GM12878 (cell line): ENCODE results near the gene KDM4C. TPM values are rescaled to one million over a fixed set of nuclear protein-coding genes. Genes with fewer than 3 reads are reported as not detected.

Experiments used
- ASH2L ChIP-seq: fragments of 300-600, 200-600 bp; sonication (generic); IDR thresholded peaks from 2 replicates; pipeline ENCODE4 v1.6.1; 2017; ENCODE audit warnings: low read depth, mild to moderate bottlenecking, borderline replicate concordance
- ATF7 ChIP-seq: fragments of 450-650 bp; IDR thresholded peaks from 2 replicates; pipeline ENCODE4 v1.6.1; 2016; ENCODE audit warnings: low read depth, mild to moderate bottlenecking
- BACH1 ChIP-seq: fragments of 450-650 bp; IDR thresholded peaks from 2 replicates; pipeline ENCODE4 v1.6.1; 2017; ENCODE audit warnings: mild to moderate bottlenecking, borderline replicate concordance
- BRCA1 ChIP-seq: IDR thresholded peaks from 2 replicates; pipeline ENCODE4 v1.6.1; 2011; ENCODE audit warnings: low read depth, low read length, improper control_type of control experiment
- ETV6 ChIP-seq, 2 experiments: fragments of 450-650 bp in 1 of 2; IDR thresholded peaks in 1 of 2; conservative IDR thresholded peaks in 1 of 2; 2 replicates each; pipeline ENCODE4 v1.6.1; 2014; ENCODE audit warnings: antibody characterized with exemption in 1 of 2, borderline replicate concordance in 1 of 2, low read depth in 1 of 2, mild to moderate bottlenecking in 1 of 2, moderate library complexity in 1 of 2
- HDAC6 ChIP-seq: fragments of 200-600 bp; sonication (generic); IDR thresholded peaks from one replicate; pipeline ENCODE4 v1.8.0; 2017; ENCODE audit warnings: antibody characterized with exemption; ENCODE audit not compliant: unreplicated experiment
- IRF4 ChIP-seq: IDR thresholded peaks from 2 replicates; pipeline ENCODE4 v1.6.1; 2011; ENCODE audit warnings: low read depth, low read length
- MAX ChIP-seq: IDR thresholded peaks from 2 replicates; pipeline ENCODE4 v1.6.1; 2012; ENCODE audit warnings: low read depth, low read length, improper control_type of control experiment
- MEF2A ChIP-seq: IDR thresholded peaks from 2 replicates; pipeline ENCODE4 v1.6.1; 2011; ENCODE audit warnings: low read depth, mild to moderate bottlenecking, low read length, moderate library complexity; ENCODE audit not compliant: insufficient read depth
- MXI1 ChIP-seq: fragments of 150-350 bp; IDR thresholded peaks from 2 replicates; pipeline ENCODE4 v1.6.1; 2011; ENCODE audit warnings: low read depth, mild to moderate bottlenecking, inconsistent platforms, low read length, improper control_type of control experiment
- NKRF ChIP-seq: fragments of 450-650 bp; conservative IDR thresholded peaks from 2 replicates; pipeline ENCODE4 v1.6.1; 2017; ENCODE audit warnings: mild to moderate bottlenecking, moderate library complexity
- PML ChIP-seq: IDR thresholded peaks from 2 replicates; pipeline ENCODE4 v1.6.1; 2012; ENCODE audit warnings: low read length, inconsistent platforms
- STAT1 ChIP-seq: fragments of 450-650 bp; conservative IDR thresholded peaks from 2 replicates; pipeline ENCODE4 v1.6.1; 2014; ENCODE audit warnings: antibody characterized with exemption, mild to moderate bottlenecking
- SUPT20H ChIP-seq: IDR thresholded peaks from 2 replicates; pipeline ENCODE4 v1.6.1; 2011; ENCODE audit warnings: low read depth, mild to moderate bottlenecking, low read length, moderate library complexity, borderline replicate concordance; ENCODE audit not compliant: control insufficient read depth
- TAF1 ChIP-seq: IDR thresholded peaks from 2 replicates; pipeline ENCODE4 v1.6.1; 2011; ENCODE audit warnings: mild to moderate bottlenecking, low read depth, low read length, borderline replicate concordance
- YY1 ChIP-seq: IDR thresholded peaks from 2 replicates; pipeline ENCODE4 v1.6.1; 2011; ENCODE audit warnings: low read depth, mild to moderate bottlenecking, low read length
- ZZZ3 ChIP-seq: IDR thresholded peaks from 2 replicates; pipeline ENCODE4 v1.6.1; 2011; ENCODE audit warnings: low read depth; ENCODE audit not compliant: control insufficient read depth, insufficient read length
- polyA plus RNA-seq, 11 experiments: library from polyadenylated mRNA; depleted of rRNA in 4 of 11; unstranded in 6 of 11; stranded (reverse) in 5 of 11; fragments of >200 nt; fragmentation: Nextera tagmentation in 4 of 11; fragmentation: Illumina TruSeq in 1 of 11; extraction: Ambion mirVana in 4 of 11; extraction: Trizol in 1 of 11; gene quantifications; 1 replicate in 1 of 11; 2 replicates in 10 of 11; pipeline versions ENCODE4 v1.2.1 to v1.2.3, GENCODE V29; 2011 to 2016; ENCODE audit warnings: inconsistent platforms in 2 of 11, missing spikeins in 2 of 11, low read depth in 1 of 11
- total RNA-seq, 4 experiments: library from RNA; depleted of rRNA in 3 of 4; stranded (reverse); fragments of >200 nt in 3 of 4; fragmentation: Illumina TruSeq in 1 of 4; extraction: Trizol in 1 of 4; gene quantifications; 2 replicates each; pipeline versions ENCODE4 v1.2.1 to v1.2.3, GENCODE V29; 2013 to 2021
- TF ChIP-seq, protein P1 (sequence below): fragments of 150-350 bp; IDR thresholded peaks from 2 replicates; pipeline ENCODE4 v1.6.1; 2016; ENCODE audit warnings: low read depth, low read length
- TF ChIP-seq, protein P2 (sequence below): IDR thresholded peaks from 2 replicates; pipeline ENCODE4 v1.6.1; 2011; ENCODE audit warnings: low read depth, mild to moderate bottlenecking, low read length, moderate library complexity, borderline replicate concordance; ENCODE audit errors: extremely low read depth
- TF ChIP-seq, protein P3 (sequence below): fragments of 450-650 bp; IDR thresholded peaks from 2 replicates; pipeline ENCODE4 v1.6.1; 2016; ENCODE audit warnings: mild to moderate bottlenecking
- TF ChIP-seq, protein P4 (sequence below): IDR thresholded peaks from 2 replicates; pipeline ENCODE4 v1.6.1; 2012; ENCODE audit warnings: low read length, inconsistent platforms

Gene KDM4C
- total and polyA plus RNA-seq, 10 of the 15 experiments (the other 5 are each of a cell fraction or from before 2014, with no cell fraction given), result 6.8 to 41.2 (median 20.1) TPM

DNA sequence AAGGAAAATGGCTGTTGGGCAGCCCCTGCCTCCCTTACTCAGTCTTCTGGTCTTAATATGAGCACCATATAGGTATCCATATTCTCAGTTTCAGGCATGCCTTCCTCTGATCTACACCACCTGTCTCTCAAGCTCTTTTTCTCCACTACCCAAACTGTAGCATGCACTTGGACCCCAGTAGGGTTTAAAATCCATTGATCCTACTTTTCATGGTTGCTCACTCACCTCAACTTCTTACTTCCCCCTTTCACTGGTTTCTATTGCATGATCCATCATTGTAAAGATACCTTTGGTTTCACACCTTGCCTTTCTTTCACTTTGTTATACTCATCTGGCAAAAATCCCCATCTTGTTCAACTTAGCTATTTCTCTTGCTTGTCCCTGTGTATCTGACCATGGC, 159.4 kb downstream of the KDM4C start (continued):
- TF ChIP-seq HDAC6 (no peak), TAF1 (no peak), ETV6 (conservative IDR thresholded peaks at IDR 0.05 in 1 of 2, IDR thresholded peaks at IDR 0.05 in 1 of 2; ENCODE audit: borderline replicate concordance in 1 of 2, low read depth in 1 of 2) (peak in 1 of 2 experiments; percentile 46; a peak in 2 of 4 replicates), NKRF (no peak), YY1 (no peak), BRCA1 (no peak), STAT1 (no peak), ZZZ3 (no peak), IRF4 (no peak), MAX (no peak), MEF2A (no peak), SUPT20H (no peak), BACH1 (no peak), ATF7 (peak; percentile 58), MXI1 (no peak), PML (no peak), ASH2L (no peak)
- TF ChIP-seq, protein P1, sequence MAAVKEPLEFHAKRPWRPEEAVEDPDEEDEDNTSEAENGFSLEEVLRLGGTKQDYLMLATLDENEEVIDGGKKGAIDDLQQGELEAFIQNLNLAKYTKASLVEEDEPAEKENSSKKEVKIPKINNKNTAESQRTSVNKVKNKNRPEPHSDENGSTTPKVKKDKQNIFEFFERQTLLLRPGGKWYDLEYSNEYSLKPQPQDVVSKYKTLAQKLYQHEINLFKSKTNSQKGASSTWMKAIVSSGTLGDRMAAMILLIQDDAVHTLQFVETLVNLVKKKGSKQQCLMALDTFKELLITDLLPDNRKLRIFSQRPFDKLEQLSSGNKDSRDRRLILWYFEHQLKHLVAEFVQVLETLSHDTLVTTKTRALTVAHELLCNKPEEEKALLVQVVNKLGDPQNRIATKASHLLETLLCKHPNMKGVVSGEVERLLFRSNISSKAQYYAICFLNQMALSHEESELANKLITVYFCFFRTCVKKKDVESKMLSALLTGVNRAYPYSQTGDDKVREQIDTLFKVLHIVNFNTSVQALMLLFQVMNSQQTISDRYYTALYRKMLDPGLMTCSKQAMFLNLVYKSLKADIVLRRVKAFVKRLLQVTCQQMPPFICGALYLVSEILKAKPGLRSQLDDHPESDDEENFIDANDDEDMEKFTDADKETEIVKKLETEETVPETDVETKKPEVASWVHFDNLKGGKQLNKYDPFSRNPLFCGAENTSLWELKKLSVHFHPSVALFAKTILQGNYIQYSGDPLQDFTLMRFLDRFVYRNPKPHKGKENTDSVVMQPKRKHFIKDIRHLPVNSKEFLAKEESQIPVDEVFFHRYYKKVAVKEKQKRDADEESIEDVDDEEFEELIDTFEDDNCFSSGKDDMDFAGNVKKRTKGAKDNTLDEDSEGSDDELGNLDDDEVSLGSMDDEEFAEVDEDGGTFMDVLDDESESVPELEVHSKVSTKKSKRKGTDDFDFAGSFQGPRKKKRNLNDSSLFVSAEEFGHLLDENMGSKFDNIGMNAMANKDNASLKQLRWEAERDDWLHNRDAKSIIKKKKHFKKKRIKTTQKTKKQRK, result no peak
- TF ChIP-seq, protein P2, sequence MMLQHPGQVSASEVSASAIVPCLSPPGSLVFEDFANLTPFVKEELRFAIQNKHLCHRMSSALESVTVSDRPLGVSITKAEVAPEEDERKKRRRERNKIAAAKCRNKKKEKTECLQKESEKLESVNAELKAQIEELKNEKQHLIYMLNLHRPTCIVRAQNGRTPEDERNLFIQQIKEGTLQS, result no peak
- TF ChIP-seq, protein P3, sequence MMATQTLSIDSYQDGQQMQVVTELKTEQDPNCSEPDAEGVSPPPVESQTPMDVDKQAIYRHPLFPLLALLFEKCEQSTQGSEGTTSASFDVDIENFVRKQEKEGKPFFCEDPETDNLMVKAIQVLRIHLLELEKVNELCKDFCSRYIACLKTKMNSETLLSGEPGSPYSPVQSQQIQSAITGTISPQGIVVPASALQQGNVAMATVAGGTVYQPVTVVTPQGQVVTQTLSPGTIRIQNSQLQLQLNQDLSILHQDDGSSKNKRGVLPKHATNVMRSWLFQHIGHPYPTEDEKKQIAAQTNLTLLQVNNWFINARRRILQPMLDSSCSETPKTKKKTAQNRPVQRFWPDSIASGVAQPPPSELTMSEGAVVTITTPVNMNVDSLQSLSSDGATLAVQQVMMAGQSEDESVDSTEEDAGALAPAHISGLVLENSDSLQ, result peak; percentile 71; the same call in 1 of the 2 replicates
- TF ChIP-seq, protein P4, sequence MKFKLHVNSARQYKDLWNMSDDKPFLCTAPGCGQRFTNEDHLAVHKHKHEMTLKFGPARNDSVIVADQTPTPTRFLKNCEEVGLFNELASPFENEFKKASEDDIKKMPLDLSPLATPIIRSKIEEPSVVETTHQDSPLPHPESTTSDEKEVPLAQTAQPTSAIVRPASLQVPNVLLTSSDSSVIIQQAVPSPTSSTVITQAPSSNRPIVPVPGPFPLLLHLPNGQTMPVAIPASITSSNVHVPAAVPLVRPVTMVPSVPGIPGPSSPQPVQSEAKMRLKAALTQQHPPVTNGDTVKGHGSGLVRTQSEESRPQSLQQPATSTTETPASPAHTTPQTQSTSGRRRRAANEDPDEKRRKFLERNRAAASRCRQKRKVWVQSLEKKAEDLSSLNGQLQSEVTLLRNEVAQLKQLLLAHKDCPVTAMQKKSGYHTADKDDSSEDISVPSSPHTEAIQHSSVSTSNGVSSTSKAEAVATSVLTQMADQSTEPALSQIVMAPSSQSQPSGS, result peak; percentile 36; the same call in 1 of the 2 replicates
